CD4-positive, alpha-beta T cell treated with Interleukin-1 beta for 1 hour (primary cell): ENCODE results near the gene CHST1.

ENCODE experiments used
- DNase-seq, 2 donors: peaks; one replicate each; pipeline ENCODE4 v3.0.0-alpha.2; 2020 to 2022

CHST1 gene

DNA sequence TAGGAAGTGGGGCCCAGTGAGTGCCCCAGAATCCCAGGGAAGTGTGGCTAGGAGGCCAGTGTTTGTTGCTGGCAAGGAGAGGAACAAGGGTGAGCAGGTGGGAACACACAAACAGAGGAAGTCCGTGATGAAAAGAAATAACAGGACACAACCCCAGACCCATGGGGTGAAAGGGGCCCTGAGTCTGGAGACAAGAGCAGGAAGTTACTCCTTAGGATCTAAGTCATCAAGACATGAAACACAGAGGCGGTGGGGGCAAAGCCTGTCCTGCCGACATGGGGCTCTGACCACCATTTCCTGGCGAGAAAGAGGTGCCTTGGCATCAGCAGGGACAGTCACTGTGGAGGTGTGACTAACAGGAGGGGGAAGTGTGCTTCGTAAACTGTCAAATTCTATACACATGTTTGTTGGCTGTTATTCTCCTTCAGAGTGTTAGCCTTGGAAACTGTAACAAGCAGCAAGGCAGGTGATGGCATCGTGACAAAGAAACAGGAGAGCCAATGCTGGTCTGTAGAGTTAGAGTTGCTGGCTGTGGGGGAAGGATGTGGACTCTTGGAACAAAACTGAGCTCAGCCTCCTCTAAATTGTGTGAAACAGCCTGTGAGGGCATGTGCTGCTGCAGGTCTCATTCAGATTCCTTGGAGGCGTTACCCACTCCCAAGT is 21.7 kb downstream of the CHST1 start:
- DNase-seq, result no peak

DNA sequence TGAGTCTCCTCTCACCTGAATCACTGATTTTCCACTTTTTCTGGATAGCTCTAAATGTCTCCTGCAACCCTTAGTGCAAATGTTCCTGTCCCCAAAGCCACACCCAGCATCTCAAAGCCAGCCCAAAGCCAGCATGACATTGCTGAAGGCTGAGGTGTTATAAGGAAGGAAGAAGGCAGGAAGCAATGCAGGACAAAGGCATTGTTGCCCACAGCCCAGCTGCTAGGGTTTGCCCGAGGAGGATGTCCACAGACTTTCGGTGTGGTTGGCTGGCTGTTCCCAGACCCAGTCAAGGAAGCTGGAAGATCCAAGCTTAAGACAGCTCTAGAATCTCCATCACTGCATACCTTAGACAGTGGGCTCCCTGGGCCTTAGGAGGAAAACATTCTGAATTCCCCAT is 23.5 kb downstream of the CHST1 start:
- no peak for DNase-seq

DNA sequence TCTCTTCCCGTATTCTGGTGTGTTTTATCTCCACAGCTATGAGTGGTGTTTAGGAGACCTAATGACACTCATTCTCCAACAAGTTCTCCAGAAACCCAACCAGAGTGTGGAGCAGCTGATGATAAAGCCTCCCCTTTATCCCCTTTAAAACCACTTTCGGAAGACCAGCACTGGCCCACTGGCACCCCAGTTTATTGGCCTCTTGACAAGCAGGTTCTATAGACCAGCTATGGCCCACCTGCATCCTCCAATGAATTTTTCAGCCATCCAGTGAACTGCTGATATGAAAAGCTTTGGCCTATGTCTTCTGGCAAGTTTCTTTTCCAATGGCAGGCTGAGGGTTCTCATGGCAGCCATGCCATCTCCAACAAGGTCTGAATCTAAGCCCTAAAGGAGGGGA is 27.4 kb downstream of the CHST1 start:
- DNase-seq, result no peak

DNA sequence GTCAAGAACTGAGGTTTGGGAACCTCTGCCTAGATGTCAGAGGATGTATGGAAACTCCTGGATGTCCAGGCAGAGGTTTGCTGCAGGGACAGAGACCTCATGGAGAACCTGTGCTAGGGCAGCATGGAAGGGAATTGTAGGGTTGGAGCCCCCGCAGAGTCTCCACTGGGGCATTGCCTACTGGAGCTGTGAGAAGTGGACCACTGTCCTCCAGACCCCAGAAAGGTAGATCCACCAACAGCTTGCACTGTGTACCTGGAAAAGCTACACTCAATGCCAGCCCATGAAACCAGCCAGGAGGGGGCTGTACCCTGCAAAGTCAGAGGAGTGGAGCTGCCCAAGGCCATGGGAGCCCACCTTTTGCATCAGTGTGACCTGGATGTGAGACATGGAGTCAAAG is 29.5 kb downstream of the CHST1 start:
- no peak for DNase-seq

DNA sequence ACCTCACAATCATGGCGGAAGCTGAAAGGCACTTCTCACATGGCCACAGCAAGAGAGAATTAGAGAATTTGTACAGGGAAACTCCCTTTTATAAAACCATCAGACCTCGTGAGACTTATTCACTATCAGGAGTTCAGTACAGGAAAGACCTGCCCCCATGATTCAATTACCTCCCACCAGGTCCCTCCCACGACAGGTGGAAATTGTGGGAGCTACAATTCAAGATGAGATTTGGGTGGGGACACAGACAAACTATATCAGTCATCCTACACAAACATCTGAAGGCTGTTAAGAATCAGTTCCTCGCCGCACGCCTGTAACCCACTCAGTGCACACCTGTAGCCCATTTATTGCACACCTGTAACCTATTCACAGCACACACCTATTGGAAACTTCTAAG is 39.8 kb downstream of the CHST1 start:
- DNase-seq, result no peak

DNA sequence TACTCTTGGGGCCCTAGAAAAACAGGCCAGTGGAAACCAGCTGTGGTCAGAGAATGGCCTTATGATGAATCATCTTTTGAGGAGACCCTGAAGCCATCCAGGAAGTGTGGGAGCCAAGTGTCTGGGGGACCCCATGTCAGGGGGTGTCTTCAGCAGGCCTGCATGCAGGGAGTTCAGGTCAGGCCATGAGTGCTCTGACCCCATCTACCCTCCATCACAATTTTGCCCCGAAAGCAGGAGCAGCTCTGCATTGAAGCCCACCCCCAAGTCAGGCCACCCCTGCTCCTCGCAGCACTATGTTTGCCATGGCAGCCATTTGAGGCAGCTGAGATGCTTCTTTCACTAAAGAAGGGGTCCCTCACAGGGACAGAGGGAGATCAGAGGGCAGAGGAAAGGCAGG is 41.3 kb downstream of the CHST1 start:
- DNase-seq, result no peak

DNA sequence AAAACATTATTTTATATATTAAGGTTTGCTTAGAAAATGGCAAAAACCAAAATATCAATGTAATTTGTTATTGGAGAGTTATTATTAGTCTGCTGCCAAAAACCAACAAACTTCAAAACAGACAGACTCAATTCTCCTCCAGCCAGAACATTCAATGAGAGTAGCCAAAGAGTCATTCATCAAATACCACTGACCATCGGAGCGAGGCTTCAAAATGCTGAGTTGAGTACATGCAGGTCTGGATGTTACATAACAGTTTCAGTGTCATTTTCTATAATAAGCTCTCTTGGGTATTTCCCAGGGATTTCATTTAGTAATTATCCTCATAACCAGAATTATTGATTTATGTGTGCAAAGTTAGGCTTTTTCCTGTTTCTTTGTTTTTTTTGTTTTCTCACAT is 42.6 kb downstream of the CHST1 start:
- no peak for DNase-seq

DNA sequence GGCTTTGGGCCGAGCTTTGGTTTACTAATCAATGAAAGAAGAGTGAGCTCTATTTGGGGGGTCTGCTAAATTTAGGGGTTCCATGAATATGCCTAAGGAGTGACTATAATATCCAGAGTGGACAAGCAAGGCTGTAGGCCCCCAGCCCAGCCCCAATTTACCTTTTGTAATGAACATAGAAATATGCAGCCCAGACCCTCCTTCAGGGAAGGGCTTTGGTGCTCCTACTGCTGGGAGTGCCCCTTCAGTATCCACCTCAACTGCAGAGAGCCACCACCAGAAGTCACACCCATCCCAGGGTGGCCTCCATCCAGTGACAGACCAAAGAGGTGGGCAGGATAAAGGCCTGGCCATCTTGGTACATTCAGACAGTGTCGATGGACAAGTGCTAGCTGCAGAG is 43.1 kb downstream of the CHST1 start:
- no peak for DNase-seq

DNA sequence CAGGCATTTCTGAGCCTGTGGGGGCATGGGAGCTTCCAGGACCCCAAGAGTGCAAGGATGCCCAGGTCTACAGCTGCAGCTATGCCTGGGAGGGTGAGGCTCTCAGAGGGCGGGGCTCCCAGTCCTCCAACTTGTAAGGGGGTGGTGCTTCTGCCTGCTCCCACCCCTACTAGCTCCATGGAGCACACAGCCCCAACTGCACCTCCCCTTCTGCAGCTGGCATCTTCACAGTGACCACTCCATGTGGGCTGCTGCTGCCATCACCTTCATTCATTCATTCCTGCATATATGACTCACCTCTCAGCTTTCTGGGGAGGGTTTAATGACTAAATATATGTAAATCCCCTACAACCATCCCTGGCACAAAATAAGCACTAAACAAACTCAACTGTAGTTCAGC is 43.8 kb downstream of the CHST1 start:
- DNase-seq, result no peak

DNA sequence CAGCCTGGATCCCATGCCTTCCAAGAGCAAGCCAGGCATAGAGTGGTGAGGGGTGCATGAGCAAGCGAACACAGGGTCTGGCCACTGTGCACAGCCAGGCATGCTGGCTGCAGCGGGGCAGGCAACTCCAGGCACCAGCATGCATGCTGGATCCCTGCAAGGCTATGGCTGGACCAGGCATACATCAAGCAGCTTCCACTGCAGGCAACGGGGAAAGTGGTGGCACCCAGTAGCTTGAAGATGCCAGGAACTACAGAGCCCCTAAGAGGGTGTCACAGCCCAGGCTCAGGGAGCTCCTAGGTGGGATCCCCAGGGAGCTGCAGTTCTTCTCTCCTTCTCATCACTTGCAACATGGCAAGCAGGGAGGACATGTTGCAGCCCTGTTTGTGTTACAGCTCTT is 45.2 kb downstream of the CHST1 start:
- no peak for DNase-seq

DNA sequence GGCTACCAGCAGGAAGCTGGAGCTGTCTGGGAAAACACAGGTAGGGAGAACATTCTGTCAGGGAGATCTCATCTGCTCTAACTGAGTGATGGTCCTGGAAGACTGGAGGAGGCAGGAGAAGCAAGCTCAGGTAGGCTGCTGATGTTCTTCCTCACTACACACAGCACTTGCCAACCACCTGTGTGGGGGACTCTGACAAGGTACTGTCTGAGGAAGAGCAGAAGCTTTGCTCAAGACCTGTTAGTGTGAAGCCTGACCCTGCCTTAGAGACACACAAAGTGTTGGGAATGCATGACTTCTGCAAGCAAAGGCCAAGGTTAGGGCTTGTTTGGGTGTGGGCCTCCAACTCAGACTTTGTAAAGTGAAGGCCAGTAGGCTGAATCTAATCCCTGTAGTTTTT is 46.5 kb downstream of the CHST1 start:
- DNase-seq, result no peak

DNA sequence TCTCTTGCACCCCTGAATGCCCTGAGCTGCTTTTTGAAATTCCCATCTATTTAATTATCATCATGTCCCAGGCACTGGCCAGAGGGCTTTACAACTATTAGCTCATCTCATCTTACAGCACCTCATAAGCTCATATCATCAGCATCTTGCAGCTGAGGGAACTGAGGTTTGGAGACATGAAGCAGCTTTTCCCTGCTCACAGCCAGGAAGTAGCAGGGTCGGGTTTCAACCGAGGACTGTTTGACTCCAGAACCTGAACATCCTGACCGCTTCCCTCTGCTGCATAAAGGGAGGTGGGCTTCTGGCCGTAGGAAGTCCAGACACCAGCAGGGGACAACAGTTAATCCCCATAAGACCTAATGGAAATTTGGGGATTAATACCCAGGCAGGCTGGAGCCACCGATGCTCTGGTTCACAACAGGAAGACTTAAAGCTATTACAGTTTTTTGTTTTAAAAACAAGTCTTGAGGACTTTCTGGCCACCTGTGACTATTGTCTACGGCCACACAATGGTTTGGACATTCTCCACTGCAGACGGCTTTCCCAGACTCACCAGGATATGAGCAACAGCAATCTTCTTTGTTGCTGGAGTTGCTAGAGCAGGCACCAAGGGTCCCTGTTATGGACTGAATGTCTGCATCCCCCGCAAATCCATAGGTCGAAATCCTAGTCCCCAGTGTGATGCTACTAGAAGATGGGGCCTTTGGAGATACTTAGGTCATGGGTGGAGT is 47.4 kb downstream of the CHST1 start:
- no peak for DNase-seq

DNA sequence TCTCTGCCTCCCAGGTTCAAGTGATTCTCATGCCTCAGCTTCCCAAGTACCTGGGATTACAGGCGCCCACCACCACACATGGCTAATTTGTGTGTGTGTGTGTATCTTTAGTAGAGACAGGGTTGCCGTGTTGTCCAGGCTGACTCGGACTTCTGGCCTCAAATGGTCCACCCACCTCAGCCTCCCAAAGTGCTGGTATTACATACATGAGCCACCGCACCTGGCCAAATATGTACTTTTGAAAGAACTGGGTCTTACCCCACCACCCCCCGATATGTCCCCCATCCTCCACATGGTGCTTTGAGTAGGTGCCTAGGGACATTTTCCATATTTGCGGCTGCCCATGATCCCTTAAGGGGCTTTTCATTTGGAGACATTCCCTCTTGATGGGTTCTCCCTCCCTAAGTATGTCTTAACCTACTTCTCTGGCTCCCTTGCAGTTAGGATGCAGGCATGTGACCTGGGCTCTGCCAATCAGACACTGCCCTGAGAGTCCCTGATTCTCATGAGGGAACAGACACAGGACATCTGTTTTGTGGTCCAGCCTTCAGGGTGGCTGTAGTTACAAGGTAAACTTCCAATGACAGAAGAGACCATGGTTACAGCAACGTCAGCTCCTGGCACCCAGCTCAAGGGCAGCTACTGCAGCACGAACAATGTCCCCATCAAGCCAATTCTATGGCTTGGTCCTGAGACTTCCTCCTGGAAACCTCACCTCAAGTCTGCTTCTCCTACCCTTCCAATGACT is 48.4 kb downstream of the CHST1 start:
- no peak for DNase-seq

DNA sequence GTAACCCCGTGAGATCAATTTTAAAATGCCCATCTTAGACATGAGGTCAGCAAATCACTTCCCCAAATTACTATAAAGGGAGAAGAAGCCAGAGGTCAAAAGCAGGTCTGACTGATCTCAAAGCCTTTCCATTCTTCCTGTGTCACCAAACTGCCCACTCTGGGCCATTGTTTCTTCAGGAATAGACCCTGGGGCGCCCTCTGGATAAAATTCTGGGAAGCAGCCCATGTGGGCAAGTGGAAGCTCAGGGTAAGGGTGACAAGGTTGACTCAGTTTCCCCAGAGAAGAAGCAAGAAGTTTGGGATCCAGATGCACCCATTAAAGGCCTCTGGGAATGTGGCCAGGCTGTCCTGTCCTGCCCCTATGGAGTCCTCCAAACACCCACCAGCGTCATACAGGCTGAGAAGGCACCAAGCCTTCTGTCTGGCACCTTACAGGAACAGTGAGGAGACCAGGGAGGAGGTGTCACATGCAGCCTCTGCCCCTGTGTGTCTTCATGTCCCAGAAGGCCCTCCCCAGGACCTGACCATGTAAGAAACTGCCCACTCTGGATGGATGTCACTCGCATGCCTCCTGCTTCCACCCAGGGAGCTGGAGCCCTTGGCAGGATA is 50.1 kb downstream of the CHST1 start:
- DNase-seq, result no peak

DNA sequence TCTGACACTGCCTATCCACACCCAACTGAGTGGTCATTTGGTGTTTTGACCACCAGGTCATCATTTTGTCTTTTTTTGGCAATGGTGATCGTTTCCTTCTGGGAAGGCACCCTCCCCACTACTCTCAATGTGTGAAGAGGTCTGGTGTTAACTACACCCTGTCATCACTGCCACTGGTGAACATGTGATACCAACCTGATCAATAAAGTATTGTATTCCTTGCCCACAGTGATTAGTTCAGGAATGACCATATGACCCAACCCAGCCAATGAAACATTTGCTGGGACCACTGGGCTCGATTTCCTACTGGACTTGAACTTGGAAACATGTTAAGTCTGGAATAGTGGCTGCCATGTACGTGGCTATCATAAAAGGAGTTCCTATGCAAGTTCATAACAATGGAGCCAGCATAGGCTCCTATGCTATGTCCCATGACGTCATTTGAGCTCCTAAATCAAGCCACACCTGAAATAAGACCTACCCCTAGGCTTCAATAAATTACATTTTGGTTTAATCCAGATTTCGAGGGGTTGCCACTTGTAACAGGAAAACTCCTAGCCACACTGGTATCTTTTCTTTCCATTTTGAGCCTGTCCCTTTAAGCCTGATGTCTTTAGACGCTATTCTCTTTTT is 51.1 kb downstream of the CHST1 start:
- DNase-seq, result no peak

DNA sequence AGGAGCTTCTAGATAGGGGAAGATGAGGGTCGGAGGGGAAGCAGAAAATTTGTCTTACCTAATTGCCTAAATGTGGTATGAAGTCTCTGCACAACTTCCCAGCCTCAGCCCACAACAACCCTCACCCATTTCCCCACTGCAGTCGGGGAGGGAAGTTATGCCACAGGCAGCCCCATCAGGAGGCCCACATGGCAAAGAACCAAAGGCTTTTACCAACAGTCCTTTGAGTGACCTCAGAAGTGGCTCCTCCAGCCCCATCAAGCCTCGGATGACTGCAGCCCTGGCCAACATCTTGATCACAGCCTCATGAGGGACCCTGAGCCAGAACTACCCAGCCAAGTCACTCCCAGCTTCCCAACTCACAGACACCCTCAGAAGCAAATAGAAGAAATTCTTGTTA is 54.8 kb downstream of the CHST1 start:
- no peak for DNase-seq

DNA sequence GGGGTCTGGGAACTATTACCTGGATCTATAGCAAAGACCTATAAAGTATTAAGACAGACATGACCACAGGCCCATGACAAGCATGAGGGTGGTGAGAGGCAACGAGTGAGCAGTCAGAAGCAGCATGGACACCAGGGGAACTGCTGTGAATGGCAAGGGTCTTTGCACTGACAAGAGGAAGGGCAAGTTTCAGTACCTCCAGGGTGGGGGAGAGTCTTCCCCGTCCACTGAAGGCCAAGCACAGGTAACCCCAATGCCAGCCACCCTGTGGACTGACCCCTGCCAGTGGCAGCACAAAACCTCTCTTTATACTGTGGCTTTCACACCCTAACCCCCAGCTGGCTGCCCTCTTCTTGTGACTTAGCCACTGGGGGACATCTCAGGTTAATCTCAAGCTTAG is 55.5 kb downstream of the CHST1 start:
- DNase-seq, result no peak

DNA sequence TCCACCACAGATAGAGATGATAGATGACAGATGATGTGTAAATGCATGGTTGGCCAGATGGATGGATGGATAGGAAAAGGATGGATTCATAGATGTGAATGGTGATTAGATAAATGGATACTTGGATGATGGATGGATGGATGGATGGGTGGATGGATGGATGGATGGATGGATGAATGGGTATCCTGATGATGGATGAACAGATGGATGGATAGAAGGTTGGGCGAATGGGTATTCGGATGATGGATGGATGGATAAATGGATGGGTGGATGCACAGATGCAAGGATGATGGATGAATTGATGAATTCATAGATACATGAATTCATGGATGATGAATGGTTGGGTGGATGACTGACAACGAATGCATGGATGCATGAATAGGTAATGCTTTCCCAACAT is 56.1 kb downstream of the CHST1 start:
- no peak for DNase-seq

DNA sequence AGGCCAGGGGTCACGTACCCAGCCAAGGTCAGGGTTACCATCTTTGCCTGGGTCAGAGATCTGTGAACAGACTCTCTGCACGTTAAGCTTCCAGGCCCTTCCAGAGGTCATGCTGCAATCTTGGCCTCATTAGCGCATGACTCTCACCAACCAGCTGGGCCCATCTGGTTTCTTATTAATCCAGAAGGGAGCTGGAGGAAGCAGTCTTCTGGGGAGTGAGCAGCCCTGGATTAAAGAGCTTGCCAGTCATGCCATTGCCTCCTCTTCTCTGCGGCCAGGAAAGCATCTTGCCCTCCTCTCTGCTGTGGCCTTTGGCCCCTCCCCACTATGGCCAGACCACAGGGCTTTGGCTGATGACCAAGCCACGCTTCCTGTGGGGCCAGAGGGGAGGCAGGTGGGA is 57.4 kb downstream of the CHST1 start:
- no peak for DNase-seq

DNA sequence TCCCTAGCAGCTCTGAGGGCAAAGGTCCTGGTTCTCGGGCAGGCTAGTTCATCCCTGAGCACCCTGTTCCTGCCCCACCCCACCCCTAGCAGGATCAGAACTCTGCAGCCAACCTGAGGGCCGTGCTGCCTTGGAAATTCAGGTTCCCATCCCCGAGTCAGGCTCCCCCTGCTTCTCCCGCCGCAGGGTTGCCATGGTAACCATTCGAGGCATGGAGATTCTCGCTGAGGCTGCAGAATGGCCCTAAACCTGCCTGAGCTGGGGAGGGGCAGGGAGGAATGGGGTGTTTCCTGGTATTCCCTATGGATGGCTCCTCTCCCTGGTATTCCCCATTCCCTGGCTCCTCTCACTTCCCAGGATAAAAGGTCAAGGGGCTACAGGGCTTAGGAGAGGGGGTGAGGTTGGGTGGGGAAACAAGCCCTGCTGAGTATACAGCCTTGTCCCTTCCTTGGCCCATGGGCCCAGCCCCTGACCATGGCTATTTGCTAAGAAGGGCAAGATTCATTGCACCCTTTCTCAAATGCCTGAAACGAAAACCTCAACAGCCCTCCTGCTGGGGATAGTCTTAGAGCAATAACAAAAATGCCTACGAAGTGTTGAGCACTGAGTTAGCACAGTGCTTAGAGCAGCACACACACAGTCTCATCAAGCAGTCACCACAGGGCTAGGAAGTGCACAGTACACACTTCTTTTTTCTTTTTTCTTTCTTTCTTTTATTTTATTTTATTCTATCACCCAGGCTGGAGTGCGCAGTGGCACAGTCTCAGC is 58.7 kb downstream of the CHST1 start:
- DNase-seq, result no peak

DNA sequence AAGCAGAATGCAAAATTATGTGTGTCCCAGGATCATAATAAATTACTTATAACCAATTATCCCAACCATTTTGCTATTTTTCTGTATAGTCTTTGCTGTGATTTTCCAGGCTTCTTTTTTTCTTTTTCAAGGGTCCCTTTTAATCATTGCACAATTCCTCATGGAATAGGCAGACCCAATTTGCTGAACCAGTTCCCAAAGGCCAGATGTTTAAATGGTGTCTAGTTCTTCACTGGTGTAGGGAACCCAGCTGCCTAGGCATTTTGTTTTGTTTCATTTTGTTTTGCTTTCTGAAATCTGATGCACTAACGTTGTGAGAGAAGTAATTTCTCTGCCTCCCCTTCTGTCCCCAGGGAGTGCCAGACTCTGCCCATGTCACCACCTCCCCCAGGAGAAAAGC is 60.4 kb downstream of the CHST1 start:
- DNase-seq, result no peak

DNA sequence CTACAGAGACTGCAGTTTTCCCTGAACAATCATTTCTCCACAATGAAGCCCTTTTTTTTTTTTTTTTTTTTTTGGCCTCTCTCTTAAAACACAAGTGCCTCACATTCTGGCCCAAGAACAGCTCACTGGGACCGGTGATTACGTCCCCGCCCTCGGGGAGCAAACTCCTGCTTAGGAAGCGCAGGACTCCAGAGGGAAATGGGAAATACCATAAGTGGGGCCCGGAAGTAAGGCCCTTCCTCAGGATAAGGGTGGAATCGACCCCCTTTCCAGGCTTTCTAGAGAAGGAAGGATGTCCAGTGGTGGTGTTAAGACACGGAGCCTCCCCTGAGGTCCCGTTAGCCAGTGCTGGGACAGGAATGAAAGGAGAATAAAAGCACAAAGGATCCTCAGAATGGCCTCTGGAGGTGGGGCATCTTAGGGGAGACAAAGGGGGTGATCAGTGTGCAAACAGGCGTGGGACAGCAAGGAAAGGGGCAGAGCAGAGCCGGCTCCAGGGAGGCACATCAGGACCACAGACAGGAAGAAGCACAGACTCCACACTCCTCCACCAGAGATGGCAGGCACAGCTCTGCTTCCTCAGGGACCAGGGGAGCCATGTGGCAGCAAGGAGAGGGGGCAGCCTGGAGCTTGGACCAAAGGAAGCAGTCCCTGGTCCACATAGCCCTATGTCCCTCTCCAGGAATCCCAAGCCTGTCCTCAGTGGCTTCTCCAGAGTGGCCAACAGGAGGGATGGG is 61.3 kb downstream of the CHST1 start:
- DNase-seq, result no peak
